GM20431 (cell line): ENCODE results near the gene KDM4C.
"Not testable (repeated sequence)": the region's sequence is repeated elsewhere in the genome, so short reads cannot be mapped to it uniquely, and the experiment has no call there.

ENCODE experiments used
- in situ Hi-C: fragments of 300-500 bp; cut with MseI, MboI; formaldehyde crosslinking; loops from one replicate; pipeline ENCODE4 v1.15.0; 2020; ENCODE audit warnings: low sequenced_read_pairs; ENCODE audit not compliant: unreplicated experiment

The KDM4C gene

GRCh38 chr9:7174301-7174700 is 416.5 kb downstream of the KDM4C start:
- in situ Hi-C loops = no loop called here

- in situ Hi-C loops = no loop called here
Observed at GRCh38 chr9:7174884-7175283, 417.1 kb downstream of the KDM4C start.

- in situ Hi-C loops = no loop called here
Observed at GRCh38 chr9:7176561-7176960, 418.8 kb downstream of the KDM4C start.

GRCh38 chr9:7177383-7177782 is 419.6 kb downstream of the KDM4C start:
- in situ Hi-C loops = no loop called here

- in situ Hi-C loops = no loop called here
Observed at GRCh38 chr9:7178729-7179128, 421.0 kb downstream of the KDM4C start.

GRCh38 chr9:7180247-7180646 is 422.5 kb downstream of the KDM4C start:
- in situ Hi-C loops = no loop called here

GRCh38 chr9:7183139-7183538 is 425.4 kb downstream of the KDM4C start:
- in situ Hi-C loops = not testable (repeated sequence)

- in situ Hi-C loops = no loop called here
Observed at GRCh38 chr9:7185612-7186011, 427.8 kb downstream of the KDM4C start.

GRCh38 chr9:7186175-7186574 is 428.4 kb downstream of the KDM4C start:
- in situ Hi-C loops = no loop called here

GRCh38 chr9:7192266-7192665 is 434.5 kb downstream of the KDM4C start:
- in situ Hi-C loops = no loop called here

GRCh38 chr9:7195526-7195925 is 437.8 kb downstream of the KDM4C start:
- in situ Hi-C loops = no loop called here

- in situ Hi-C loops = no loop called here
Observed at GRCh38 chr9:7196467-7196866, 438.7 kb downstream of the KDM4C start.

GRCh38 chr9:7201196-7201595 is 443.4 kb downstream of the KDM4C start:
- in situ Hi-C loops = no loop called here

GRCh38 chr9:7205806-7206205 is 448.0 kb downstream of the KDM4C start:
- in situ Hi-C loops = no loop called here

GRCh38 chr9:7206221-7206758 is 448.5 kb downstream of the KDM4C start:
- in situ Hi-C loops = no loop called here

- in situ Hi-C loops = no loop called here
Observed at GRCh38 chr9:7209016-7209715, 451.4 kb downstream of the KDM4C start.

GRCh38 chr9:7209990-7210389 is 452.2 kb downstream of the KDM4C start:
- in situ Hi-C loops = no loop called here

GRCh38 chr9:7210854-7211637 is 453.3 kb downstream of the KDM4C start:
- in situ Hi-C loops = no loop called here

- in situ Hi-C loops = no loop called here
Observed at GRCh38 chr9:7211657-7212056, 453.9 kb downstream of the KDM4C start.

GRCh38 chr9:7212101-7212500 is 454.3 kb downstream of the KDM4C start:
- in situ Hi-C loops = no loop called here
